H9 (cell line): Measurements from ENCODE around the gene GBGT1. TPM values are rescaled to one million over a fixed set of nuclear protein-coding genes. Genes with fewer than 3 reads are reported as not detected.

ENCODE experiments used
- DNase-seq: peaks from one replicate; pipeline ENCODE4 v3.0.0-alpha.2; 2017
- H2AFZ ChIP-seq: one replicate; pipeline ENCODE4 v1.6.1; 2013; ENCODE audit warnings: mild to moderate bottlenecking, low read length, control low read depth, moderate library complexity
- H2AK5ac ChIP-seq: 2 replicates; pipeline ENCODE4 v1.6.1; 2013; ENCODE audit warnings: low read length, control low read depth, mixed read lengths; ENCODE audit not compliant: insufficient read length
- H2BK120ac ChIP-seq: one replicate; pipeline ENCODE4 v1.6.1; 2013; ENCODE audit warnings: low read depth, mild to moderate bottlenecking, low read length, control low read depth, inconsistent platforms; ENCODE audit not compliant: poor library complexity, severe bottlenecking
- H2BK12ac ChIP-seq: 2 replicates; pipeline ENCODE4 v1.6.1; 2013; ENCODE audit warnings: low read length, control low read depth, mixed read lengths, low read depth; ENCODE audit not compliant: insufficient read length
- H2BK15ac ChIP-seq: 2 replicates; pipeline ENCODE4 v1.6.1; 2013; ENCODE audit warnings: low read depth, low read length, control low read depth
- H2BK20ac ChIP-seq: one replicate; pipeline ENCODE4 v1.6.1; 2013; ENCODE audit warnings: low read depth, mild to moderate bottlenecking, low read length, control low read depth, inconsistent platforms; ENCODE audit not compliant: poor library complexity, severe bottlenecking
- H2BK5ac ChIP-seq: 2 replicates; pipeline ENCODE4 v1.6.1; 2013; ENCODE audit warnings: low read length, control low read depth, mixed read lengths; ENCODE audit not compliant: insufficient read length
- H3K14ac ChIP-seq: 2 replicates; pipeline ENCODE4 v1.6.1; 2013; ENCODE audit warnings: low read length, control low read depth; ENCODE audit not compliant: insufficient read depth
- H3K18ac ChIP-seq: 2 replicates; pipeline ENCODE4 v1.6.1; 2013; ENCODE audit warnings: low read depth, mild to moderate bottlenecking, mixed read lengths, low read length, control low read depth; ENCODE audit not compliant: insufficient read length
- H3K23ac ChIP-seq: 2 replicates; pipeline ENCODE4 v1.6.1; 2013; ENCODE audit warnings: low read length, control low read depth, mixed read lengths, low read depth; ENCODE audit not compliant: insufficient read length
- H3K23me2 ChIP-seq: 2 replicates; pipeline ENCODE4 v1.6.1; 2013; ENCODE audit warnings: low read depth, mild to moderate bottlenecking, mixed read lengths, low read length, control low read depth; ENCODE audit not compliant: insufficient read length, poor library complexity, severe bottlenecking
- H3K27ac ChIP-seq: 2 replicates; pipeline ENCODE4 v1.5.1; 2013; ENCODE audit warnings: low read length, control low read depth, mixed read lengths, low read depth; ENCODE audit not compliant: insufficient read length
- H3K27me3 ChIP-seq: 2 replicates; pipeline ENCODE4 v1.6.1; 2013; ENCODE audit warnings: low read length, control low read depth, inconsistent platforms; ENCODE audit not compliant: insufficient read depth
- H3K4ac ChIP-seq: 2 replicates; pipeline ENCODE4 v1.6.1; 2013; ENCODE audit warnings: low read depth, mild to moderate bottlenecking, control low read depth, inconsistent platforms, low read length, moderate library complexity
- H3K4me1 ChIP-seq: 2 replicates; pipeline ENCODE4 v1.6.1; 2013; ENCODE audit warnings: low read length, control low read depth, inconsistent platforms; ENCODE audit not compliant: insufficient read depth
- H3K4me2 ChIP-seq: 2 replicates; pipeline ENCODE4 v1.6.1; 2013; ENCODE audit warnings: low read length, control low read depth, mixed read lengths; ENCODE audit not compliant: insufficient read length, insufficient read depth
- H3K56ac ChIP-seq: 2 replicates; pipeline ENCODE4 v1.6.1; 2013; ENCODE audit warnings: low read depth, mild to moderate bottlenecking, mixed read lengths, low read length, control low read depth; ENCODE audit not compliant: insufficient read length
- H3K79me1 ChIP-seq: 2 replicates; pipeline ENCODE4 v1.6.1; 2013; ENCODE audit warnings: low read depth, mild to moderate bottlenecking, moderate library complexity, low read length, control low read depth, inconsistent platforms; ENCODE audit not compliant: insufficient read depth, poor library complexity, severe bottlenecking
- H3K79me2 ChIP-seq: 2 replicates; pipeline ENCODE4 v1.6.1; 2013; ENCODE audit warnings: low read length, control low read depth, inconsistent platforms; ENCODE audit not compliant: insufficient read depth
- H3K9ac ChIP-seq: 2 replicates; pipeline ENCODE4 v1.6.1; 2013; ENCODE audit warnings: low read length, control low read depth, mixed read lengths; ENCODE audit not compliant: insufficient read length; ENCODE audit errors: extremely low read depth
- H3K9me3 ChIP-seq: one replicate; pipeline ENCODE4 v1.6.1; 2013; ENCODE audit warnings: low read depth, low read length, inconsistent platforms; ENCODE audit not compliant: control insufficient read depth
- H3T11ph ChIP-seq: one replicate; pipeline ENCODE4 v1.6.1; 2013; ENCODE audit warnings: mild to moderate bottlenecking, low read length, control low read depth, inconsistent platforms
- H4K20me1 ChIP-seq: one replicate; pipeline ENCODE4 v1.6.1; 2013; ENCODE audit not compliant: control insufficient read depth, insufficient read length, insufficient read depth
- H4K5ac ChIP-seq: 2 replicates; pipeline ENCODE4 v1.6.1; 2013; ENCODE audit warnings: low read depth, mild to moderate bottlenecking, mixed read lengths, low read length, control low read depth; ENCODE audit not compliant: insufficient read length
- H4K8ac ChIP-seq: replicated peaks from 2 replicates; pipeline ENCODE4 v1.6.1; 2013; ENCODE audit warnings: low read length, control low read depth, mixed read lengths, low read depth; ENCODE audit not compliant: insufficient read length
- H4K91ac ChIP-seq: 2 replicates; pipeline ENCODE4 v1.6.1; 2013; ENCODE audit warnings: low read depth, mild to moderate bottlenecking, moderate library complexity, mixed read lengths, low read length, control low read depth; ENCODE audit not compliant: insufficient read length
- H3K27ac Mint-ChIP-seq, 3 experiments: 2 replicates in 2 of 3; 3 replicates in 1 of 3; pipeline ENCODE4 v1.8.0; 2020 to 2021; ENCODE audit warnings: mixed read lengths in 3 of 3, mild to moderate bottlenecking in 1 of 3, moderate library complexity in 1 of 3
- H3K27me3 Mint-ChIP-seq: 2 replicates; pipeline ENCODE4 v1.8.0; 2021; ENCODE audit warnings: low read depth, mild to moderate bottlenecking, moderate library complexity, mixed read lengths
- H3K36me3 Mint-ChIP-seq, 3 experiments: 2 replicates in 2 of 3; 3 replicates in 1 of 3; pipeline ENCODE4 v1.8.0; 2020 to 2021; ENCODE audit warnings: low read depth in 3 of 3, mixed read lengths in 3 of 3; ENCODE audit not compliant: insufficient read depth in 1 of 3
- H3K4me1 Mint-ChIP-seq, 2 experiments: 2 replicates each; pipeline ENCODE4 v1.8.0; 2020; ENCODE audit warnings: mixed read lengths in 2 of 2
- H3K4me3 Mint-ChIP-seq, 2 experiments: 2 replicates in 1 of 2; 3 replicates in 1 of 2; pipeline ENCODE4 v1.8.0; 2020 to 2021; ENCODE audit warnings: mild to moderate bottlenecking in 2 of 2, mixed read lengths in 2 of 2, moderate library complexity in 1 of 2
- H3K9me3 Mint-ChIP-seq, 2 experiments: 2 replicates in 1 of 2; 3 replicates in 1 of 2; pipeline ENCODE4 v1.8.0; 2020; ENCODE audit warnings: mild to moderate bottlenecking in 2 of 2, mixed read lengths in 2 of 2, moderate library complexity in 1 of 2
- WGBS: extraction: QIAGEN DNeasy Blood & Tissue Kit; methylation state at CpG from one replicate; pipeline ENCODE4 v1.1.7; 2013; ENCODE audit warnings: missing lambda C conversion rate, low lambda C conversion rate, mixed read lengths; ENCODE audit not compliant: insufficient read length; ENCODE audit errors: extremely low coverage; 5-methylcytosine and 5-hydroxymethylcytosine counted together
- total RNA-seq: library from RNA; stranded (reverse); gene quantifications from 2 replicates; pipeline ENCODE4 v1.2.1, GENCODE V29; 2021
- TF ChIP-seq, protein P1 (sequence below): fragments of 200-600 bp; sonication (generic); conservative IDR thresholded peaks from 3 replicates; pipeline ENCODE4 v1.8.0; 2021; ENCODE audit warnings: antibody characterized with exemption, mild to moderate bottlenecking

GBGT1 gene
- total RNA-seq, 1 experiment from 2014 or later, result 9.3 TPM

DNA sequence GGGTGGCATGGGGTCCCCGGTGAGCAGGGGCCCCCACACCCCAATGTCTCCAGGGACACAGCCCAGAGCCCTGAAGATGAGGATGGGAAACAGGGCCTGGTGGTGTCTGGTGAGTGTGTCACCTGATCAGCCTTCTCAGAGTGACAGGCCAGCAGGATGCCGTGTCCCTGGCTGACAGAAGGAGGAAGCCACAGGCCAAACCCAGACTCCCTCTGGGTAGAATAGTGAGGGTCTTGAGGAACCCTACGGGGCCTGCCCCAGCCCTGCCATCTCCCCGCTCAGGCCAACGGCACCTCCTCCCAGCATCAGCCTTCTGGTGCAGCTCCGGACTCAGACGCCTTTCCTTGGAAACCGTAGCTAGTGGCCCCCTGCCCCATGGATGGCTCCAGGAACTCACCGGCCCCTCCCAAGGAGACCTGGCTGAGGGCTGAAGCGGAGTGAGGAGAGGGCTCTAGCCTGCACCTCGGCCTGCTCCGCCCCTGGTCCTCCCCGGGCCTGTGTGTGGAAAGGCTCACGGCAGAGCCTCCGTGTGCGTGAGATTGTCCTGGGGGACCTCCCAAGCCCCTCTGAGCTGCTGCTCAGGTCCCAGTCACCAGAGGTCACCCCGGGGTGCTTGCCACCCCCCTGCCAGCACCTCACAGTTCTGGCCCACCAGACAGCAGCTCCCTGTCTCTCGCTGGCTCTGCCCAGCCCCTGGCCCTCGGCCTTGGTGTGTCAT, 48.7 kb downstream of the GBGT1 start:
- no peak overlapping the region for H3K9ac ChIP-seq
- WGBS, result no CpG with 5 or more reads among the region's 19 CpGs

More for the DNA sequence above, 48.7 kb downstream of the GBGT1 start:
- H3K4me1 ChIP-seq, result peaks cover 3% of the 10 kb centered on the region; the same call in 1 of the 2 replicates
- no peak overlapping the region for H3K27ac Mint-ChIP-seq
- no peaks in the 10 kb centered on the region for H3K23me2 ChIP-seq
- H4K5ac ChIP-seq, result no peak overlapping the region
- no peak overlapping the region for H3K23ac ChIP-seq
- H3K9me3 Mint-ChIP-seq, result no peaks in the 10 kb centered on the region
- H2BK15ac ChIP-seq, result no peak overlapping the region
- no peak overlapping the region for H3K18ac ChIP-seq
- no peaks in the 10 kb centered on the region for H3K79me2 ChIP-seq
- H3K9me3 ChIP-seq, result no peaks in the 10 kb centered on the region
- H2AFZ ChIP-seq, result no peak overlapping the region
- H3K27ac ChIP-seq, result no peak overlapping the region
- H3K27me3 Mint-ChIP-seq, result peaks cover 24% of the 10 kb centered on the region
- DNase-seq, result no peak
- no peak overlapping the region for H3K56ac ChIP-seq
- H3K4me1 Mint-ChIP-seq, result peaks cover 10 to 28% of the 10 kb centered on the region in 2 experiments
- no peak overlapping the region for H2BK5ac ChIP-seq
- H3K4me2 ChIP-seq, result no peak overlapping the region
- no peak overlapping the region for H2BK20ac ChIP-seq
- H4K20me1 ChIP-seq, result peaks cover 8% of the 10 kb centered on the region
- no peak overlapping the region for H2BK12ac ChIP-seq
- no peak overlapping the region; the same call in 1 of the 2 replicates for H3K14ac ChIP-seq
- no peak overlapping the region for H3K4ac ChIP-seq
- no peak overlapping the region for H3T11ph ChIP-seq
- H3K79me1 ChIP-seq, result no peaks in the 10 kb centered on the region
- H3K4me3 Mint-ChIP-seq, result no peak overlapping the region
- no peak overlapping the region for H4K8ac ChIP-seq
- no peak overlapping the region for H4K91ac ChIP-seq
- H2AK5ac ChIP-seq, result no peak overlapping the region
- H2BK120ac ChIP-seq, result no peak overlapping the region
- TF ChIP-seq, protein P1, sequence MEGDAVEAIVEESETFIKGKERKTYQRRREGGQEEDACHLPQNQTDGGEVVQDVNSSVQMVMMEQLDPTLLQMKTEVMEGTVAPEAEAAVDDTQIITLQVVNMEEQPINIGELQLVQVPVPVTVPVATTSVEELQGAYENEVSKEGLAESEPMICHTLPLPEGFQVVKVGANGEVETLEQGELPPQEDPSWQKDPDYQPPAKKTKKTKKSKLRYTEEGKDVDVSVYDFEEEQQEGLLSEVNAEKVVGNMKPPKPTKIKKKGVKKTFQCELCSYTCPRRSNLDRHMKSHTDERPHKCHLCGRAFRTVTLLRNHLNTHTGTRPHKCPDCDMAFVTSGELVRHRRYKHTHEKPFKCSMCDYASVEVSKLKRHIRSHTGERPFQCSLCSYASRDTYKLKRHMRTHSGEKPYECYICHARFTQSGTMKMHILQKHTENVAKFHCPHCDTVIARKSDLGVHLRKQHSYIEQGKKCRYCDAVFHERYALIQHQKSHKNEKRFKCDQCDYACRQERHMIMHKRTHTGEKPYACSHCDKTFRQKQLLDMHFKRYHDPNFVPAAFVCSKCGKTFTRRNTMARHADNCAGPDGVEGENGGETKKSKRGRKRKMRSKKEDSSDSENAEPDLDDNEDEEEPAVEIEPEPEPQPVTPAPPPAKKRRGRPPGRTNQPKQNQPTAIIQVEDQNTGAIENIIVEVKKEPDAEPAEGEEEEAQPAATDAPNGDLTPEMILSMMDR, result no peak
- H3K27me3 ChIP-seq, result peaks cover 8% of the 10 kb centered on the region; the same call in 1 of the 2 replicates
- peaks cover 1 to 4% (median 4%) of the 10 kb centered on the region in 3 experiments; a peak in 4 of 7 replicates for H3K36me3 Mint-ChIP-seq
